ENCODE measurements around the gene FBXL7. TPM values are rescaled to one million over a fixed set of nuclear protein-coding genes. Genes with fewer than 3 reads are reported as not detected.

FBXL7 gene
- total RNA-seq, 1 donor, result 11.2 TPM

GRCh38 chr5:15575666-15576065 lies 75.7 kb downstream of the FBXL7 start:
- no peak for TF ChIP-seq CTCF (IDR thresholded peaks at IDR 0.05; ENCODE audit: insufficient read depth, low read depth, low read length)
- no peak overlapping the region for H3K4me3 ChIP-seq (ENCODE audit: low read depth, low read length)
- DNase-seq (ENCODE audit: low read depth), result no peak

- no peak for DNase-seq (ENCODE audit: low read depth)
- TF ChIP-seq CTCF (IDR thresholded peaks at IDR 0.05; ENCODE audit: insufficient read depth, low read depth, low read length), result no peak
- no peak overlapping the region for H3K4me3 ChIP-seq (ENCODE audit: low read depth, low read length)
These were observed 77.2 kb downstream of the FBXL7 start for GRCh38 chr5:15577132-15577531.

- TF ChIP-seq CTCF (IDR thresholded peaks at IDR 0.05; ENCODE audit: insufficient read depth, low read depth, low read length), result no peak
- DNase-seq (ENCODE audit: low read depth), result no peak
These were observed 77.9 kb downstream of the FBXL7 start for GRCh38 chr5:15577831-15578230.

GRCh38 chr5:15579193-15579990 lies 79.4 kb downstream of the FBXL7 start:
- DNase-seq (ENCODE audit: low read depth), result peak; percentile 46
- no peak for TF ChIP-seq CTCF (IDR thresholded peaks at IDR 0.05; ENCODE audit: insufficient read depth, low read depth, low read length)
- H3K4me3 ChIP-seq (ENCODE audit: low read depth, low read length), result no peak overlapping the region

More at GRCh38 chr5:15577831-15578230, 77.9 kb downstream of the FBXL7 start:
- no peak overlapping the region for H3K4me3 ChIP-seq (ENCODE audit: low read depth, low read length)

GRCh38 chr5:15584528-15584927 lies 84.5 kb downstream of the FBXL7 start:
- no peak overlapping the region for H3K4me3 ChIP-seq (ENCODE audit: low read depth, low read length)
- TF ChIP-seq CTCF (IDR thresholded peaks at IDR 0.05; ENCODE audit: insufficient read depth, low read depth, low read length), result no peak
- no peak for DNase-seq (ENCODE audit: low read depth)

- no peak for DNase-seq (ENCODE audit: low read depth)
- H3K4me3 ChIP-seq (ENCODE audit: low read depth, low read length), result no peak overlapping the region
- TF ChIP-seq CTCF (IDR thresholded peaks at IDR 0.05; ENCODE audit: insufficient read depth, low read depth, low read length), result no peak
These were observed 85.1 kb downstream of the FBXL7 start for GRCh38 chr5:15585128-15585527.

Measured in fibroblast of villous mesenchyme (primary cell).